Mesothelial cell of epicardium (in vitro differentiated cells): ENCODE measurements around the gene ANAPC7. TPM values are rescaled to one million over a fixed set of nuclear protein-coding genes. Genes with fewer than 3 reads are reported as not detected.
"Not testable (repeated sequence)": the region's sequence is repeated elsewhere in the genome, so short reads cannot be mapped to it uniquely, and the experiment has no call there.

Experiments used
- DNase-seq, 2 experiments: peaks; one replicate each; pipeline ENCODE4 v3.0.0; 2021; ENCODE audit warnings: low spot score in 2 of 2; ENCODE audit not compliant: unreplicated experiment in 2 of 2
- H3K27ac Mint-ChIP-seq: 2 replicates; pipeline ENCODE4 v1.8.0; 2021; ENCODE audit warnings: mixed read lengths
- H3K27me3 Mint-ChIP-seq: 2 replicates; pipeline ENCODE4 v1.8.0; 2021; ENCODE audit warnings: low read depth, mixed read lengths
- H3K36me3 Mint-ChIP-seq: 2 replicates; pipeline ENCODE4 v1.8.0; 2021; ENCODE audit warnings: mixed read lengths
- H3K4me1 Mint-ChIP-seq: 2 replicates; pipeline ENCODE4 v1.8.0; 2021; ENCODE audit warnings: mixed read lengths
- H3K4me3 Mint-ChIP-seq: 2 replicates; pipeline ENCODE4 v1.8.0; 2021; ENCODE audit warnings: mild to moderate bottlenecking, moderate library complexity, mixed read lengths
- H3K9me3 Mint-ChIP-seq: 2 replicates; pipeline ENCODE4 v1.8.0; 2021; ENCODE audit warnings: mixed read lengths
- total RNA-seq: library from RNA; stranded (reverse); gene quantifications from 3 replicates; pipeline ENCODE4 v1.2.1, GENCODE V29; 2021
- TF ChIP-seq, protein P1 (sequence below): fragments of 200-600 bp; sonication (generic); IDR thresholded peaks from one replicate; pipeline ENCODE4 v1.5.0; 2021; ENCODE audit warnings: antibody characterized with exemption; ENCODE audit not compliant: unreplicated experiment

ANAPC7 gene
- total RNA-seq, 1 donor from 2014 or later: 62.8 TPM

DNA sequence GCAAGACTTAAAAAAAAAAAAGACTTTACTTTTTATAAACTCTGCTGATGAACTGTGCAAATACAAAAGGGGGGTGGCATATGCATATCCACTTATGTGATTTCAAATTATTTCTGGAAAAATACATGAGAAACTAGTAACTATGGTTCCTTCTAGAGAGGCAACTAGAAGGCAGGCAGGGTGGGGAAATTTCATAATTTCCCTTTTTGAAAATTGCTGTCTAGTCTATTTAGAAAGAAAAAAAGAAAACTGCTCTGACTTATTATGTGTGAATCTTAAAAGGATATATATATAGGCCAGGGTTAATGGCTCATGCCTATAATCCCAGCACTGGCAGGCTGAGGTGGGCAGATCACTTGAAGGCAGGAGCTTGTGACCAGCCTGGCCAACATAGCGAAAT is 42.3 kb downstream of the ANAPC7 start:
- H3K36me3 Mint-ChIP-seq: no peaks in the 10 kb centered on the region
- no peak overlapping the region for H3K27ac Mint-ChIP-seq
- no peaks in the 10 kb centered on the region for H3K9me3 Mint-ChIP-seq
- DNase-seq: no peak
- no peaks in the 10 kb centered on the region for H3K27me3 Mint-ChIP-seq
- H3K4me3 Mint-ChIP-seq: no peak overlapping the region
- H3K4me1 Mint-ChIP-seq: no peaks in the 10 kb centered on the region
- TF ChIP-seq, protein P1, sequence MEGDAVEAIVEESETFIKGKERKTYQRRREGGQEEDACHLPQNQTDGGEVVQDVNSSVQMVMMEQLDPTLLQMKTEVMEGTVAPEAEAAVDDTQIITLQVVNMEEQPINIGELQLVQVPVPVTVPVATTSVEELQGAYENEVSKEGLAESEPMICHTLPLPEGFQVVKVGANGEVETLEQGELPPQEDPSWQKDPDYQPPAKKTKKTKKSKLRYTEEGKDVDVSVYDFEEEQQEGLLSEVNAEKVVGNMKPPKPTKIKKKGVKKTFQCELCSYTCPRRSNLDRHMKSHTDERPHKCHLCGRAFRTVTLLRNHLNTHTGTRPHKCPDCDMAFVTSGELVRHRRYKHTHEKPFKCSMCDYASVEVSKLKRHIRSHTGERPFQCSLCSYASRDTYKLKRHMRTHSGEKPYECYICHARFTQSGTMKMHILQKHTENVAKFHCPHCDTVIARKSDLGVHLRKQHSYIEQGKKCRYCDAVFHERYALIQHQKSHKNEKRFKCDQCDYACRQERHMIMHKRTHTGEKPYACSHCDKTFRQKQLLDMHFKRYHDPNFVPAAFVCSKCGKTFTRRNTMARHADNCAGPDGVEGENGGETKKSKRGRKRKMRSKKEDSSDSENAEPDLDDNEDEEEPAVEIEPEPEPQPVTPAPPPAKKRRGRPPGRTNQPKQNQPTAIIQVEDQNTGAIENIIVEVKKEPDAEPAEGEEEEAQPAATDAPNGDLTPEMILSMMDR: no peak

DNA sequence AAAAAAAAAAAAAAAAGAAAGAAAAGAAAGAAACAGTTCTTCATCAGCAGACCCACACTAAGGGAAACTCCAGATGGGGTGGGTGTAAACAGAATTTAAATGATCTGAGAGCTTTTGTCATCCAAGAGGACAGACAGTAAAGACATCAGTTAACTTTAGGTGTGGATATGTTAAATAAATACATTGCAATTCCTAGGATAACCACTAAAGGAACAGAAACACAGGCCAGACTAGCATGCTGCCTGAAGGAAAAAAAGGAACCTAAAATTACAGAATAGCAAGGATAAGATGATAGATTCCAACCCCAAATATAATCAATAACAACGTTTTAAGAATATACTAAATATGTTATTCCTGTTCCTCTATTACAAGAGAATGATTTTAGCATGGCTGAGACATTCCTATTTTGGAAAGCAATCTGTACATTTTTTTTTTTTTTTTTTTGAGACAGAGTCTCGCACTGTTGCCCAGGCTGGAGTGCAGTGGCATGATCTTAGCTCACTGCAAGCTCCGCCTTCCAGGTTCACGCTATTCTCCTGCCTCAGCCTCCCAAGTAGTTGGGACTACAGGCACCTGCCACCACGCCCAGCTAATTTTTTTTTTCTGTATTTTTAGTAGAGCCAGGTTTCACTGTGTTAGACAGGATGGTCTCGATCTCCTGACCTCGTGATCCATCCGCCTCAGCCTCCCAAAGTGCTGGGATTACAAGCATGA is 45.0 kb downstream of the ANAPC7 start:
- H3K36me3 Mint-ChIP-seq, H3K27ac Mint-ChIP-seq, H3K4me3 Mint-ChIP-seq, H3K27me3 Mint-ChIP-seq, H3K9me3 Mint-ChIP-seq, H3K4me1 Mint-ChIP-seq, DNase-seq: not testable (repeated sequence)
- TF ChIP-seq, protein P1: peak; percentile 44

DNA sequence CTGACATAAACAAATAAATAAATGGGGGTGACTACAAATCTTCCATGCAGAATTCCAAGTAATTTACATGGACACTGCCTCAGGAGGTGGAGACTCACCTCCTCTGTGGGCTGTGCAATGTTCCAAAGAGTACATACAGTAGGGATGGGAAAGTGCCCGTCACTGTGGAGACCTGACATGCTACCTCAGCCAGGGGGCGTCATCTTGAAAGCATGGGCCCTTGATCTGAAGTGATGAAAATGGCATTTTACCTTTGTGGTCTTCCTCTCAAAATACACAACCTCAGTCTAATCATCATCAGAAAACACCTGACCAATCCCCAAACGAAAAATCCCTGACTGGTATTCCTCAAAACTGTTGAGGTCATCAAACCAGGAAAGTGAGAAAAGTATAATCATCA is 48.4 kb downstream of the ANAPC7 start:
- H3K4me3 Mint-ChIP-seq: no peak overlapping the region
- H3K27ac Mint-ChIP-seq: no peak overlapping the region
- no peak for DNase-seq
- peaks cover 2% of the 10 kb centered on the region for H3K4me1 Mint-ChIP-seq
- TF ChIP-seq, protein P1: peak; percentile 20
- H3K9me3 Mint-ChIP-seq: no peaks in the 10 kb centered on the region
- no peaks in the 10 kb centered on the region for H3K27me3 Mint-ChIP-seq
- peaks cover 15% of the 10 kb centered on the region for H3K36me3 Mint-ChIP-seq

DNA sequence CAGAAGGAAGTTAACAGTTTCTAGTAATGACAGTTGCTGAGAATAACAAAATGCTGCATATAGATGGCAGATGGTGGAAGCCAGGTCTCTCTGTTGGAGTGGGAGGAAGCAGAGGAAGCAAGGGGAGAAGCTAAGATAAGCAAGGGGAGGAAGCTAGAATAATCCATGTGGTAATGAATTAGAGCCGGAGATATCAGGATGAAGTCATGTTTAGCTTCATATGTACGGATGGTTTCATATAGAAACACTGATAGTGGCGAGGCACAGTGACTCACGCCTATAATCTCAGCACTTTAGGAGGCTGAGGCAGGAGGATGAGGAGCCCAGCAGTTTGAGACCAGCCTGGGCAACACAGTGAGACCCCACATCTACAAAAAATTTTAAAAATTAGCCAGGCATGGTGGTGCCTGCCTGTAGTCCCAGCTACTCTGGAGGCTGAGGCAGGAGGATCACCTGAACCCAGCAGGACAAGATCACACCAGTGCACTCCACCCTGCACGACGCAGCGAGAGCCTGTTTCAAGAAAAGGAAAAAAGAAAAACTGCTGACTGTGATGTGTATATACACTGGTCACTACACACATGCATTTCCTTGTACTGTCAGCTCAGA is 49.2 kb downstream of the ANAPC7 start:
- TF ChIP-seq, protein P1: no peak
- H3K4me1 Mint-ChIP-seq: peaks cover 8% of the 10 kb centered on the region
- H3K9me3 Mint-ChIP-seq: no peaks in the 10 kb centered on the region
- peaks cover 19% of the 10 kb centered on the region for H3K36me3 Mint-ChIP-seq
- no peak for DNase-seq
- H3K4me3 Mint-ChIP-seq: no peak overlapping the region
- H3K27me3 Mint-ChIP-seq: no peaks in the 10 kb centered on the region
- no peak overlapping the region for H3K27ac Mint-ChIP-seq

DNA sequence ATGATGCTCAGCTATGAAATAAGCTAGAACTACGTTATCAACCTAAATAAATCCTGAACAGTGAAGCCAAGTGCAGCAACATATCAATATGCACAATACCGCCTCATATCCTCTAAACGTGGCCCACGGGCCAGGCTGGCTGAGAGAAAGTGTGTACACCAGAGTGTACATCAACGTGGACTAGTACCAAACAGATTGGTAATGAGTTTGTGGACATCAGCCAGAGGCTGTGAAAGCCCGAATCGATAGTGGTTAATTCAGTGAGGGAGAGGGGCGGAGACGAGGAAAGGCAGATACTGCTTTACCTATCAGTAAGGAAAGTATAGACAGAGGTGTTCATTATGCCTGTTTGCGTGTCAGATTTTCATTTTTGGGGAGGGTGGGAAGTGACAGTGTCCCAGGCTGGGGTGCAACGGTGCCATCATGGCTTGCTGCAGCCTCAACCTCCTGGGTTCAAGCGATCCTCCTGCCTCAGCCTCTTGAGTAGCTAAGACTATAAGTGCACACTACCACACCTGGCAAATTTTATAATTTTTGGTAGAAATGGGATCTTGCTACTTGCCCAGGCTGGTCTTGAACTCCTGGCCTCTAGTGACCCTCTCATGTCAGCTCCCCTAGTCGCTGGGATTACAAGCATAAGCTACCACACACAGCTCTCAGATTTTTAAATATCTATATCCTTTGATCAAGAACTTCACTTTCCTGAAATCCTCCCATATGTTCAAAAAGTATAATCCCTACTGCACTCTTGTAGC is 50.1 kb downstream of the ANAPC7 start:
- H3K9me3 Mint-ChIP-seq: no peaks in the 10 kb centered on the region
- H3K4me1 Mint-ChIP-seq: peaks cover 8% of the 10 kb centered on the region
- peaks cover 21% of the 10 kb centered on the region for H3K36me3 Mint-ChIP-seq
- DNase-seq: no peak
- no peaks in the 10 kb centered on the region for H3K27me3 Mint-ChIP-seq
- H3K4me3 Mint-ChIP-seq: no peak overlapping the region
- peak overlapping the region; percentile 21 for H3K27ac Mint-ChIP-seq
- TF ChIP-seq, protein P1: no peak
